ENCODE data around the gene SPOCK1.

Gene SPOCK1

DNA sequence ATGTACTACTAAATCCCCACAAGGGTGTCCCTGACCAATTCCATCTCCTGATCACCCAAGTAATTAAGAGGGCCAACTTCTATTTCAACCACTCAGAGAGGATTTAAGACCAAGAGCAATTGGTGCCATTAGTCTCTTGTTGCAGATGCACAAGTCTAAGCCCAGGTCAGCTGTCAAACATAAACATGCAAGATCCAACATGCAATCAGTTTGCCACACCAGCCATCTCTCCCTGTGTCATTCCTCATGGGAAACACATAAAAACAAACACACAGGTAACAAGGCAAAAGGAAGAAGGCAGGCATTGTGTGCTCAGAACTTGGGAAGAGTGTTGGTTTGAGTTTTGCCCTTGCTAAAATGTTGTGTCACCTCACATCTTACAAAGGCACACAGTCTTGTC is 139.2 kb downstream of the SPOCK1 start:
- DNase-seq (ENCODE audit: low read depth), result no peak

DNA sequence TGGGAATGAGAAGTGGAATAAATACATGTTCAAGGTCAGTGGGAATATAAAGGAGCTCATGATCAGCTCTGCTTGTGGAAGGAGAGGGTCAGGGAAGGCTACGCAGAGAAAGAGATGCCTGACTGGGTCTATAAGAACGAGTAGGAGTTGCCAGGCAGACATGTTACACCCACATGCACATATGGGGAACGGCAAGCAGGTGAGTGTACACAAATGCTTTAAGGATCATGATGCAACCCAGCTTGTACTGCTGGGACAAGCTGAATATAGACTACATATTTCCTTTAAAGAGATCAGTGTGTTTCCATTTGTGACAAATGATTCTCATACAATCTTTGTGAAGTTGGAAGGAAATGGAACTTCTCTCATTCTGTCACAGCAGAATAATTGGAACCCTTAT is 141.7 kb downstream of the SPOCK1 start:
- no peak for DNase-seq (ENCODE audit: low read depth)

- DNase-seq (ENCODE audit: low read depth), result no peak
These were observed 143.0 kb downstream of the SPOCK1 start for GRCh38 chr5:137356127-137356526.

GRCh38 chr5:137355708-137356107 is 143.4 kb downstream of the SPOCK1 start:
- DNase-seq (ENCODE audit: low read depth), result no peak

DNA sequence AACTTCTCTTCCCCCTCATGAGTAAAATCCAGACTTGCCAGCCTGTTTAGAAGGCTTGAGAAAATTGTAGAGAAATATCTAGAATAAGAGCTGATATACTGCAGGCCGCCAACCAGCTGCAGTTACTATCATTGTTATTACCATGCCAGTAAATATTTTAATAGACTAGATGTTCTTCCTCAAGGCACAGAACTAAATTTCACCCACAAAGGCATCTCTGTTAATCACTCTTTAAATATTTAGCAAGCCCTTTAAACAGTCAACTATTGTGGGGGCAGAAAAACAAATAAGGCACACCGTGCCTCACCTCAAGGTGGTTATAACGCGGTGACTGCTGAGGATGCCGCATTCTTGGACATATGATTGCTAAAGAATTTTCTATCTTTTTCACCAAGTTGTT is 147.0 kb downstream of the SPOCK1 start:
- no peak for DNase-seq (ENCODE audit: low read depth)

DNA sequence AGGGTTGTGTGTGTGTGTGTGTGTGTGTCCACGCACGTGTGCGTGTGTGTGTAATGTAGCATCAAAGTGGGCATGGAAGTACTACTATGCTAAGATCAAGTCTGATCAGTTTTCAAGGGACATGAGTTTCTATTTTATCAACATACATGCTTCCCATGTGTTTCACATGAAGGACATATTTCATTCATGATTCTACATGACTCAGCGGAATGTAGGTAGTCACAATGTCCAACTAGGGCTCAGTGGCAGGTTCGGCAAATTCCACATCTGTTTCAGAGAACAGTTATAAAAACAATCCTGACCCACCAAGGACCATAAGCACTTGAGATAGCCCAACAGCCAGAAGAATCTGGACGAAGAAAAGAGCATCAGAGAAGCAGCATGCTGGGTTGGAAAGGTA is 148.3 kb downstream of the SPOCK1 start:
- DNase-seq (ENCODE audit: low read depth), result no peak

DNA sequence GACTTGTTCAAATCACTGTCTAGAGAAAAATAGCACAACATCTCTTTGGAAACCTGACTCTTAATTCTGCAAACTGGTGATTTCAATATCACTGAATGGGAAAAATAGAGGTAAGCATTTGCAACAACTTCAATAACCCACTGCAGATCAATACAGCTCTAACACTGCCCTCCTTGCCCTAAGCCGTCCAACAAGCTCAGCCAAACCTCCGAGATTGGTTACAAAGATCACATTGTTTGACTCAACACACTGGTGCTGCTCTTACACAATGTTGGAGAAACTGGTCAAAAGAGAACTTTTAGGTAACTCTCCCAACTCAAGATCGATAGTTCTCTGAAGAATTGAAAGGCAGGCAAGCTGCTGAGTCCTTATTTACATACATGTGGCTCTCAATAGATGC is 150.4 kb downstream of the SPOCK1 start:
- DNase-seq (ENCODE audit: low read depth), result no peak

DNA sequence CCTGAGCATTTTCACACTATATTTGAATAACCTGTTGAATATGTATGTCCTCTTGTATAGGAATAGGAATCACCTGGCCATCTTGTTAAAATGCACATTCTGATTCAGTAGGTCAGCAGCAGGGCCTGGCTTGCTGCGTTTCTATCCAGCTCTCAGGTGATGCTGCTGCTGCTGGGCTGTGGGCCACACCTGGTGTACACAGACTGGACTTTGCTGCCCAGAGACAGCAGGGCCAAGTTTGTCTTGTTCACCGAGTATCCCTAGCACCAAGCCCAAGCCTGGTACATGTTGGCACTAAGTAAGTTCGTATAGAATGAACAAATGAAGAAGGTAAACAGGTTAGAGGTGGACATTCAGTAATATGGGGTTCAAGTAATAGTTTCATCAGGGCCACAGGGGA is 151.3 kb downstream of the SPOCK1 start:
- DNase-seq (ENCODE audit: low read depth), result no peak

DNA sequence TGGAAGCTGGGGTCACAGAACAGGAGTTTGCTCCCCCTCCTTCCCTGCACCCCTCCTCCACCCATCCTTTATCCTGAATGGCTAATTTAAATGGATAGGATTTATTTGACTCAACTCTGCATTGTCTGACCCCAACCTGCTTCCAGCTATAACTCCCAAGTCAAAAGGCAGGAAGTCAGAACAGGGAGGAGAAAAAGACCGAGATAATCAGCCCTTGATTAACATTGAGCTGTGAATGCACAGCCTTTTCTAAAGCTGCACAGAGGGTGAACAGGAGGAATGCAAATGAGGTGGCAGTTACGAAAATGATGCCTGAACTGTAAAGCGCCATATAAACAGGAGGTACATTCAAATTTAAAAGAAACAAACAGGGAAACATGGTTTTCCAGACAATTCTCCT is 152.8 kb downstream of the SPOCK1 start:
- no peak for DNase-seq (ENCODE audit: low read depth)

DNA sequence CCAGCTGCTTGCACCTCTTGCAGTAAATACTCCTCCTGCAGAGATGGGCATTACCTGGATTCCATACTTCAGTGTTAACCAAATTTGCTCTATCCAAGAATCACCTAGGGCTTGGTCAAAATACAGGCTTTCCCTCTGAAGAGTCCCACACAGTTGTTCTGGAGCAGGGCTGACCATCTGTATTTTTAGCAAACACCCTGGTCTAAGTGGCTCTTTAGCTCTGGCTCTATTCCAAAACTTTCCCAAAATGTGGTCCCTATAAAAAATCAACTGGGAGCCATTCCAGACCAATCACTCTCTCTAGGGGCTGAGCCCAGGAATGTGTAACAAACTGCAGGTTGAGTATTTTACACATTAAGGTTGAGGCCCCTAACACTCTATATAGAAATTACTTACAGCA is 153.7 kb downstream of the SPOCK1 start:
- DNase-seq (ENCODE audit: low read depth), result no peak

GRCh38 chr5:137344723-137345322 is 154.3 kb downstream of the SPOCK1 start:
- DNase-seq (ENCODE audit: low read depth), result no peak

- no peak for DNase-seq (ENCODE audit: low read depth)
These were observed 155.1 kb downstream of the SPOCK1 start for GRCh38 chr5:137344021-137344420.

DNA sequence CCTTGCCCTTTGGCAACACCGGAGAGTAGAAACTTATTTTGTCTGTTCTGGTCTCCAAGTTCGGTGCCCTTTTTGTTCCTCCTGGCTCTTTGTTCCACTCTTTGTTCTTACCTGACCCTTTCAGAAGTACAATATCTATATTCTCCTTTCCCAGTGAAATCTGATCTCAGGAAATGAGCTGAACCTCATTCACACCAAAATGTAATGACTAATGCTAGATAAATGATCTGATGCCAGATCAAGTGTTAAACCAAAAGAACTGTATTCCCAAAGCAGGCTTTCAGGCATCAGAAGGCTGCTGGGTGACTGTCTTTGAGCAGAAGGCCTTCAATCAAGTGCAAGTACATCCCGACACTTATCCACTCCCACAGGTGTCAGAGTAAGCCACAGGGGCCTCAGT is 156.4 kb downstream of the SPOCK1 start:
- DNase-seq (ENCODE audit: low read depth), result no peak

- no peak for DNase-seq (ENCODE audit: low read depth)
These were observed 157.3 kb downstream of the SPOCK1 start for GRCh38 chr5:137341831-137342230.

DNA sequence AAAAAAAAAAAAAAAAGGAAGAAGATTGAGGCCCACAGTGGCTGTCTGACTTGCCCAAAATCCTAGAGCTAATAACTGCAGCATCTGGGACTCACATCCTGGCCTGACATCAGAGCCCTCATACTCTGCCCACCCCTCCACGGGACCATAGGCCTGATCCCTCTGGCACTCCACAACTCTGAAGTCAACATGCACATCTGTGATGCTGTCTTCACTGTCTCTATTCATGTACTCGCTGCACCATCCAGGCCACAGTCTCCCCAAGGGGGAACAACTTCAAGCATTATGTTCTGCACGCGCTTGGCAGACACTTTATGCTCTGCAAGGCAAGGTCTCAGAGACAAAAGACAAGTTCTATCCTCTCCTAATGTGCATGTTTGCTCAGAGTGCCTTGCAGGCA is 158.2 kb downstream of the SPOCK1 start:
- DNase-seq (ENCODE audit: low read depth), result no peak

DNA sequence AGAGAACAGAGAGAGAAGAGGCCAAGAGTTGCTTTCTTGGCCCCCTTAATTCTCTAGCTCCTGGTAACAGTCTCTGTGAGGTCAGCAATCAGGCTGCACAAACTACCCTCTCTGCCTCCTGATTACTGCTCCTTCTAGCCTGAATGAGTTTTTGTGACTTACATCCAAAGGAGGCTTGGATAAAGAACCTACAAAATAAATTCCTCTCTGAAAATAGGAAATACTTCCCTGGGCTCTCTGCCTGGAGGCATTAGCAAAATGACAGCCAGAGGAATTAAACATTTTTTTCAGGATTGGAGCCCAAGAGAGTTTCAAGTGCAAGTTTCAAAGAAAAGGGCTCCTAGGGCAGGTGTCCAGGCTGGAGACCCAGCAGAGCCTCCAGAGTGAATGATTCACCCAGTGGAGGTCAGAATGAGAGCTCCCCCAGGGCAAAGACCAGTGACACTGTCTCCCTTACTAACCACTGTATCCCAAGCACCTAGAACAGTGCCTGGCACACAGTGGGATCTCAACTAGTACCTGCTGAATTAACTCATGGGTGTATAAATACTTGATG is 162.5 kb downstream of the SPOCK1 start:
- DNase-seq (ENCODE audit: low read depth), result no peak

- DNase-seq (ENCODE audit: low read depth), result no peak
These were observed 163.0 kb downstream of the SPOCK1 start for GRCh38 chr5:137336161-137336560.

DNA sequence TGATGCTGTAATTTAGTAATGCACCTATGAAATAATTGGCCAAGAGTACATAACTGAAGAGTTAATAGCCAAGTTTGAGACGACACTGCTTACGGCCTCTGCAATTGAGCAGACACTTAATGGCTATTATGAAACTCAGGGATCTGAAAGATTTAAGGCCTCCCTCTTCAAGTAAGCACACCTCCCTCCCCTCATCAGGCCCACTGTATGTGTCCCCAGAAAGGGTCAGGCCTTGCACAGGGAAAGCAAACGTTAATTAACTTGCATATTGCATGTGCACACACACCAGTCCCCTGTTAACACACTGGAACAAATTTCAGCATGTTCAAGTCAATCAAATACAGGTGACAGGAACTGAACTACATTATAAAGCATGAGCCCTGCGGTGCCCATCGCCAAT is 163.6 kb downstream of the SPOCK1 start:
- no peak for DNase-seq (ENCODE audit: low read depth)

- DNase-seq (ENCODE audit: low read depth), result no peak
These were observed 165.2 kb downstream of the SPOCK1 start for GRCh38 chr5:137333928-137334327.

DNA sequence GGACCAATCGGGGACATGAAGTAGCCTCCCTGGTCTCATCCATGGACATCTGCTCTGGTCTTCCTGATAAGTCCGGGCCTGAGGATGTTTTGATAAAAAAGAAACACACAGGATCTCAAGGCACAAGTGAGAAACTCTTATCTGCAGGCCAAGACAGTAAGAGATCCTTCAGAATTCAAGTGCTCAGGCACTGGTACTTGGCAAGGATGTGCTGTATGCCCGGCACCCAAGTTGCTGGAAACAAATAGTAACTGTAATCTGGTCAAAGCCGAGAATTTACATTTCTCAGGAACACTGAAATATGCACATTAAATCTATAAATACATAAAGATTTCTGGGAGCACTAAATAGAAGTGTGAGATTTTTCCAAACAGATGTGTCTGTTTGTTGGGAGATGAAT is 165.7 kb downstream of the SPOCK1 start:
- DNase-seq (ENCODE audit: low read depth), result no peak

GRCh38 chr5:137332296-137332695 is 166.8 kb downstream of the SPOCK1 start:
- DNase-seq (ENCODE audit: low read depth), result no peak

DNA sequence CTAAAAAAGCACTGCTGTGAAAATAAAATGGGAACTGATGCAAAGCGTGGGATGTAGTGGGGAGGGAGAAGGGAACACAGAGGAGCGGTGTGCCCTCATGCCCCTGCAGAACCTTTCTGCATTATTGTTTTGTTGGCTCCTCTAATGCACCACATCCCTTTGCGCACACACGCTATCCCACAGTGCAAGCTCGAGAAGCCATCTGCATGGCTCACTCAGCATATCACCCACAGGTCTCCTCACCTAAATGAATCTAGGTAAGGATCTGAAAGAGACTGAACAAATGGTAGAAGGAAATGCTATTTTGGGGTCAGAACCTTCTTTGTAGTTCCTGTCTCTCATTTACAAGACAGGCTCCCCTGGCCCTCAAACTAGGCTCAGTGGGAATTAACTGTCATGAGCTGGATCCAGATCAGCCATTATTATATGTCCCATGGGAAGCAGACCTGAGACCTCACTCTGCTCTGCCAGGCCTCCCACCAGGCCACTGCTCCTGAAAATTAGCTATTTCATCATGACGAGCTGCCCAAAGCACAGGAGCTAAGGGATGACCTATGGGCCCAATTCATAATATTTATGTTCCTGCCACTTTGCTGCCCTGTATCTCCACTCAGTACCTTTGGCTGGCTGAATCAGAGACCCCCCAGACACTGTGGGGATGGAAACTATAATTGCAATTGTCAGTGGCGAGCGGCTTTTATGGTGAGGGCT is 169.4 kb downstream of the SPOCK1 start:
- no peak for DNase-seq (ENCODE audit: low read depth)

GRCh38 chr5:137328991-137329390 is 170.1 kb downstream of the SPOCK1 start:
- no peak for DNase-seq (ENCODE audit: low read depth)

DNA sequence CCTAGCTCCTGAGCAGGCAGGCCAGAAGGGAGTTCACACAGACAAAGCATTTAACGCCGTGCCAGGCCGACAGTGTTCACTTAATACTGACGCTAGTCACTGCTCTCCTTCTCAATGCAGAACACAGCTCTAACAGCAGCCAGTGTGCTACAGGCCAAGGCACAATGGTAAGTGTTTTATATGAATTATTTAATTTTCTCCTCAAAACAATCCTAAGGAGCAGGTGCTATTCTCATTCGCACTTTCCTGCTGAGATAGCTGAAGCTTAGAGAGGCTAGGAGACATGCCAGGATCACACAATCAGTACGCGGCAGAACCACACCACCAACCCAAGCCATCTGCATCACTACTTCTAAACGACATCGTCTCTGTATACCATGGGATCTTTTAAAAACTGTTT is 170.7 kb downstream of the SPOCK1 start:
- DNase-seq (ENCODE audit: low read depth), result no peak

All from non-pigmented ciliary epithelial cell (primary cell).